Kidney glomerular epithelial cell (primary cell): ENCODE results near the gene TMEM256.

Experiments used
- DNase-seq: peaks from one replicate; lab custom pipeline; 2025; lab: John Stamatoyannopoulos, UW

Gene TMEM256

GRCh38 chr17:7407485-7408251 is 3.8 kb upstream of the TMEM256 start, which contains the start of gene NLGN2:
Gene NLGN2 (plus strand): TSS chr17:7407845. CDS start chr17:7408256, 411 bp downstream.
- no peak for DNase-seq

GRCh38 chr17:7407082-7407481 is 3.2 kb upstream of the TMEM256 start:
- no peak for DNase-seq

- DNase-seq = no peak
These were observed 2.4 kb upstream of the TMEM256 start for GRCh38 chr17:7406235-7406825.

DNA sequence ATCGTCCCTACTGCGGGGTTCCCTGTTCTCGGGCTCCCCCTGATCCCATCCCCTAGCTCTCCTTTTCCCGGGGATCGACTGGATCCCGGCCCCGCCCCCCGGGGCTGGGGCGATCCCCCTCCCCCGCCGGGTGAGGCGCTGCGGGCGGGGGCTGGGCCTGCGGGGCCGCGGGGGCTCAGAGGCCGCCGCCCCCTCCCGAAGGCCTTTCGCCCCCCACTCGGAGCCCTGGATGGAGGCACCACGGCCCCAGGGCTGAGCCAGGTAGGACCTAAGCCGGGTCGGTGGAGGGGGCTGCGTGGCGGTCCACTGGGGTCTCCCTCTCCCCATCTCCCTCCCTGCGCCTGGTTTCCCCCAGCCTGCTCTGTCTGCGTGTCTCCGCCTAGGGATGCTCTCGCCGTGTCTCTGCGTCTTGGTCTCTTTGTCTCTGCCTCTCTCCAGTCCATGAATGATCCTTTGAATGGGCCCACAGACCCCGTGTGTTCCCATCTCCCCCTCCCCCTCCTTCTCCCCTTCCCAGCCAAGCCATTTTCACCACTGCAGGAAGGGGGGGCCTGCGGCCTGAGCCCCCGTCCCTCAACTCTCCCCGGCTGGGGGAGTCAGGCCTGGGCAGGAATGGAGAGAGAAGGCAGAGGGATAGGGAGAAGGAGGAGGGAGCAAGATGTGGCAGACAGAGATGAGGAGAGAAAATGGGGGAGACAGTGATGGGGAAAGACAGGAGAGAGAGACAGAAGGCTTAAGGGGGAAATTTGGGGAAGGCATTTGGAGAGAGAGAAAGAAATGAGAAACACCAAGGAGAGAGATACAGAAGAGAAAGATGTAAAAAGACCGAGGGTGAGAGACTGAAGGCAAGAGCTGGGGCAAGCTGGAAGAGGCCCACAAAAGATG is 1.7 kb upstream of the TMEM256 start:
- DNase-seq = no peak

DNA sequence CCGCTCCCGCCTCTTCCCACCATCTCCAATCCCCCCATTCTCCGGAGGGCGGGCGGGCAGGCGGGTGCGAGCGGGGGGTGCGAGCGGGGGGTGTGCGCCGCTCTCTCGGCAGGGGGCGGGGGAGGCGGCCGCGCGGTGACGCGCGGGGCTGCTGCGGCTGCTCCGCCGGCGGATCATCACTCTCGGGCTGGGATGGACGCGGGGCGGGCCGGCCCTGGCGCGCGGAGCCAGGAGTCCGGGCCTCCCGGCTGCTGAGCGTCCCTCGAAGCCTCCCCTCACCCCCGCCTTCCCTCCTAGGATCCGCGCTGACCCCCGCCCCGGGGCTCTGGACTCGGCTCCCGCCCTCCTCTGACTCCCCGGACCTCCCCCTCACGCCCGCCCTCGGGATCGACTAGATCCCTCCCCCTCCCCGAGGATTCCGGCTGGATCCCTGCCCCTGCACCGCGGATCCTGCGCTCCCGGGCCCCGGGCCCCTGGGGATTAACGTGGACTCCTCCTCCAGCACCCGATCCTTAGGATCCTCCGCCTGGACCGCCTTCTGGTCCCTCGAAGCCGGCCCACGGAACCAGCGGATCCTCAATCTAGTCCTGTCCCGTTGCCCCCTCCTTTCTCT is 946 bp upstream of the TMEM256 start:
- no peak for DNase-seq

DNA sequence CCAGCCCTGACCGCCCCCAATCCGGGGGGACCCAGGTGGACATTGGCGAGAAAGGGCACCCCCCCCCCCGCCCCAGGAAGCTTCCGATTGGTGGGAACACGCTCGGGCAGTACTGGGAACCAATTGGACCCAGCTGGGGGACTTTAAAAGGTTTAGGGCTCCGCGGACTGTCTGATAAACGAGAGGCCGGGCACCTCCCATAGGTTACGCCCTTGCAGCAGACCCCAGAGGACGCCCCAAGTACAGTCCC is 245 bp downstream of the TMEM256 start:
- DNase-seq = peak; percentile 72

DNA sequence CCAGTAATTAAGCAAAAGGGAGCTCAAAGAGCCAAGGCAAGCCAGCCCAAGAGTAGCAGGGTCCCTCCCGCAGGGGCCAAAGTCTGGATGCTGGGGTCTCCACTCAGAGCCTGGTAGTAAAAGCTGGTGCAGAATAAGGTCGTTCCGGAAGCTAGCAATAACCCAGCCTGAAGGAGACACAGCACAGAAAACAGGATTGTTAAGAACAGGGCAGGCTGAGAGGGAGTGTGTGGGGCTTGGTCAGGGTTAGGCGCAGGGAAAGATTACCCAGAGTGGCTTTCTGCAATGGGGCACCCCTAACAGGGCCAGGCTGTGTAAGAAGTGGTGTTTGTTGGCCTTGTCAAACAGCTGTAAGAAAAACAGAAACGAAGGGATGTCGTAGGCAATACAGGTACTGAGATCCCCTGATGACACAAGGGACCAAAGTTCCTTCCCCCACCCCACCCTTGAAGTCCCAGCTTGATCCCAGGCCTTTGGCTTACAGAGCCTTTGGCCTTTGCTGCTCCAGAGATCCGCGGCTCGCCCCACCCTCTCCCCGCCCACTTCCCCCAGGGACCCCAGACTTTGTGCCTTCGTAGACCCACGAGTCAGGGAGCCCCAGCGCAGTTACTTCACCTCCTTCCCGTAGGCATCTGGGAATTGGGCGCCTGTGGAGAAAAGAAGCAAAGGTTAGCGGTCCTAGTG is 712 bp downstream of the TMEM256 start:
- no peak for DNase-seq

GRCh38 chr17:7398612-7399011 is 5.3 kb downstream of the TMEM256 start:
- no peak for DNase-seq

GRCh38 chr17:7396147-7396546 is 7.8 kb downstream of the TMEM256 start:
- no peak for DNase-seq

GRCh38 chr17:7394452-7395191 is 9.3 kb downstream of the TMEM256 start, which contains the start of gene PLSCR3:
Gene PLSCR3 (minus strand): TSS chr17:7394525. CDS start chr17:7394110, 415 bp downstream.
- DNase-seq = peak; percentile 58

DNA sequence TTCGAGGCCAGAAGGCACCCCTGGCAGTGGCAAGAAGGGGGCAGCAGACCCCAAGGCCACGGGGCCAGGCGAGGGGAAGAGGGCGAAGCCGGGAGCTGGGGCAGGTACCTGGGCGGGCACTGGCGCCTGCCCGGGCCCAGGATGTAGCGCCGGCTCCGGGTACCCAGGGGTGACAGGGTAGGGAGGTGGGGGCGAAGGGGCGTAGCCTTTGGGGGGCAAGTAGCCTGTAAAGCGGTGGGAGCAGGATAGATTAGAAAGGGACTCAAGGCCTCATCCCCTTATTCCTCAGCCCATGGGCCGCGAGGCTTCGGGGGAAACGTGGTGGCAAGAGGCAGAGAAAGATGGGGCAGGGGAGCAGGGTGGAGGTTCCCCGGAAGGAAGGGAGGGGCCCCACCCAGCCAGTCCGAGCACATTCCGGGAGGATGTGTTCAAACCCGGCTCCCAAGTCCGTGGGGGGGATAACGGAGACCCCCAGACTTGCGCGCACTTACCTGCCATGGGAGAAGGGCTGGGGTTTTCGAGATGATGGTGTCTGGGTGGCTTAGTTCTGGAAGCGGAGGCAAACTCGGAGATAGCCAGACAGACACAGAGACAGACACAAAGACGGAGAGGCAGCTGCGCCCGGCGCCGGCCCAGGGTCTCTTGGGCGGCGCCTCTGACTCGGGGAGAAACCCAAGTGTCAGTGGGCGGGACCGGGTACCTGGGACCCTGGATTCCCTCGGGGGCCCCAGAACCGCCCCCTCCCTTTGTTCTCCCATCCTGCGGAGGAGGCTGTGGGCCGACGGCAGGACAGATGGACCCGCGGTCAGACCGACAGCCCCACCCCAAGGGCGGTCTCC is 10.1 kb downstream of the TMEM256 start:
- no peak for DNase-seq

GRCh38 chr17:7392696-7393612 is 10.9 kb downstream of the TMEM256 start:
- no peak for DNase-seq

GRCh38 chr17:7391307-7391706 is 12.6 kb downstream of the TMEM256 start:
- DNase-seq = no peak

DNA sequence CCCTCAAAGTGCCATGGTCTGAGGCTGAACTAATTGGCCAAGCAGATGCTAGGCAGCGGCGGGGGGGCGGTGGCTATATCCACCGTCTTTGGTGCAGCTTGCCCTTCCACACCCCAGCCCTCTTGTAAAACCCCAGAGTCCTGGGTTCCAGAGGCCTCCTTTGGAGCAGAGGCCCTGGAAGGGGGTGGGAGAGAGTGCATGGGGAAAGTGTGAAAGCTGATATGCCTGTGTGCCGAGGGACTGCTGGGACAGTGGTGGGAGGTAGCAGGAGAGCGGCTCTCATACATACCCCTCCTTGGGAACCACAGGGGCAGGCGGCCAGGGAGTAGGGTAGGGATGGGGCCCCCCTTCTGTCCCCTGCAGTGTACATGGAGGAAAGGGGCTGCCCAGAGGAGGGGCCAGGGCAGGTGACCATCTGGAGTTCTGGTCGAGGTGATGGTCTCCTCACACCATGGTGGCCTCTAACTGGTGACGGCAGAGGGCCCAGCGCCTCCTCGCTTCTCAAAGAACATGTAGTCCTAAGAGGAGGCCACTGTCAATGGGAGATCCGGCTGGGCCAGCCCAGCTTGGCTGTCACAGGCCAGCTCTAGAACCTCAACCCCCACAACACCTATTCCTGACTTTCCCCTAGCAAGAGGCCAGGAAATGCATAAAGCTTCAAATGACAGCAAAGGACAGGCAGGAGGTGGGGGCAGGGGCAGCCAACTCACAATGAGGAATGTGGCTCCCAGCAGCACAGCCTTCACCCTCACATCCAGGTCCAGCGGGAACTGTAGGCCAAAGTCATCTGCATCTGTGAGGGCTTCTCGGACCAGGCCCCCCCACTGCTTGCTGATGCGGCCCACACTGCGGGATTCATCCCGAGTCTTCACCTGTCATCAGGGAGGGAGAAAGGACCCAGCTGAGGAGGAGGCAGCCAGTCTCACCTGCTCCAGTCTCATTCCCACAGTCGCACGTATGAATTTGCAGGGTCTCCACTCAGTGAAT is 13.7 kb downstream of the TMEM256 start:
- DNase-seq = no peak

- no peak for DNase-seq
These were observed 15.0 kb downstream of the TMEM256 start for GRCh38 chr17:7388856-7389255.

DNA sequence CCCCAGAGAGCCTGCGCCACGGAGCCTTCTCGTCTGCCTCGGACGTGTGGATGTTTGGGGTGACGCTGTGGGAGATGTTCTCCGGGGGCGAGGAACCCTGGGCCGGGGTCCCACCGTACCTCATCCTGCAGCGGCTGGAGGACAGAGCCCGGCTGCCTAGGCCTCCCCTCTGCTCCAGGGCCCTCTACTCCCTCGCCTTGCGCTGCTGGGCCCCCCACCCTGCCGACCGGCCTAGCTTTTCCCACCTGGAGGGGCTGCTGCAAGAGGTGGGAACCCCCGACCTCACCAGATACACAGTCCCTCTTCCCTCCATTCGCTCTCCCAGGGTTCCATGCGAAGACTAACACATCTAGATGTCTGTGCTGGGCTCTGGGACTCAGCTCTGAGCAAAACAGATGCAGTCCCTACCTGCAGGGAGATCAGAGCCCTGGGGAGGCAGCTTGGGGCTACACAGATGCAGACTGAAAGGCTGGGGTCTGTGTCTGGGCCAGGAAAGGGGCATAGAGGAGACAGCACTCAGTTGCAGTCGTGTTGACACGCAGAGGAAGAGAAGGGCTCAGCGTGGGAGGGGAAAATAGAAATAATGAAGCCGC is 19.3 kb downstream of the TMEM256 start:
- no peak for DNase-seq

GRCh38 chr17:7383742-7384488 is 20.0 kb downstream of the TMEM256 start:
- no peak for DNase-seq
